ENCODE measurements around the gene C1orf174.

C1orf174 gene

DNA sequence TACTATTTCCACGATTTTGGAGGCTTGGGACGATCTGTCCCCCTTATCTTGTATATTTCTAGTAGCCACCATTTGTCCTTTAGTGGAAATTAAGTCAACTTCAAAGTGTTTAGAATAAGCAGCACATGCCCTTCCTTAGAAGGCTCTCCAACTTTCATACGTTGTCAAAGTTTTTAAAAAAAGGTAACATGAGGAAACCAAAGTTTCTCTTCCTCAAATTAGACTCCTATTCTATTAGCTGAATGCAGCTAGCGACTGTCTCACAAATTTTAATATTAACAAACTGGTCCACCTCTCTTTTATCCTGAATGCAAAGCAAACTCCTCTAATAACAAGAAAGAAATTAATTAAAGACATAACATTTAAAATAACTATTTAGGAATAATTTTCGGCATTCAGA lies 6.9 kb downstream of the C1orf174 start:
- TF ChIP-seq, protein P1, sequence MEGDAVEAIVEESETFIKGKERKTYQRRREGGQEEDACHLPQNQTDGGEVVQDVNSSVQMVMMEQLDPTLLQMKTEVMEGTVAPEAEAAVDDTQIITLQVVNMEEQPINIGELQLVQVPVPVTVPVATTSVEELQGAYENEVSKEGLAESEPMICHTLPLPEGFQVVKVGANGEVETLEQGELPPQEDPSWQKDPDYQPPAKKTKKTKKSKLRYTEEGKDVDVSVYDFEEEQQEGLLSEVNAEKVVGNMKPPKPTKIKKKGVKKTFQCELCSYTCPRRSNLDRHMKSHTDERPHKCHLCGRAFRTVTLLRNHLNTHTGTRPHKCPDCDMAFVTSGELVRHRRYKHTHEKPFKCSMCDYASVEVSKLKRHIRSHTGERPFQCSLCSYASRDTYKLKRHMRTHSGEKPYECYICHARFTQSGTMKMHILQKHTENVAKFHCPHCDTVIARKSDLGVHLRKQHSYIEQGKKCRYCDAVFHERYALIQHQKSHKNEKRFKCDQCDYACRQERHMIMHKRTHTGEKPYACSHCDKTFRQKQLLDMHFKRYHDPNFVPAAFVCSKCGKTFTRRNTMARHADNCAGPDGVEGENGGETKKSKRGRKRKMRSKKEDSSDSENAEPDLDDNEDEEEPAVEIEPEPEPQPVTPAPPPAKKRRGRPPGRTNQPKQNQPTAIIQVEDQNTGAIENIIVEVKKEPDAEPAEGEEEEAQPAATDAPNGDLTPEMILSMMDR (IDR thresholded peaks at IDR 0.05; ENCODE audit: low read depth, low read length) = no peak
- H3K36me3 ChIP-seq = peaks cover 42% of the 10 kb centered on the region
- no peak overlapping the region for H3K27ac ChIP-seq
- H3K4me3 ChIP-seq (ENCODE audit: low read depth, low read length) = no peak overlapping the region
- no peaks in the 10 kb centered on the region for H3K9me3 ChIP-seq (ENCODE audit: severe bottlenecking)
- DNase-seq = no peak
- no peaks in the 10 kb centered on the region for H3K27me3 ChIP-seq (ENCODE audit: insufficient read depth, low read depth, severe bottlenecking)

DNA sequence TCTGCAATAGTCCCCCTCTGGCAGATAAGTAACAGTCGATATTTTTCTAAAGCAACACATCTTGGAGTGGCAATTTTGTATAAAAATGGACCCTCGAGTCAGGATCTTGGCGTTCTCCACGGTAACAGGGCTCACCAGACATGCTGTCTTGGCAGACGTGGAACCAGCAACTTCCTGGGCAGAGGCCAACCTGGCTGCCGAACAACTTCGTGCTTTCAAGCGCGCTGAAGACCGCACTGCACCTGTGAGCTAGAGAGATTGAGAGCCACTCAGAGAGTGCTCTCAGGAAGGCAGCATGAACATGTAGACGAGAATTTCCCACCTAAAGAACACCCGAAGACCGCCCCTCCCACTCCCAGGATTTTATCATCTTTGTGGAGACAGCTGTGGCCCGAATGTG lies 7.3 kb downstream of the C1orf174 start:
- TF ChIP-seq, protein P1 (IDR thresholded peaks at IDR 0.05; ENCODE audit: low read depth, low read length) = no peak
- Histone ChIP-seq H3K4me3 (ENCODE audit: low read depth, low read length) (no peak overlapping the region), H3K27ac (no peak overlapping the region), H3K9me3 (ENCODE audit: severe bottlenecking) (no peaks in the 10 kb centered on the region), H3K36me3 (peaks cover 46% of the 10 kb centered on the region), H3K27me3 (ENCODE audit: insufficient read depth, low read depth, severe bottlenecking) (no peaks in the 10 kb centered on the region)
- no peak for DNase-seq

DNA sequence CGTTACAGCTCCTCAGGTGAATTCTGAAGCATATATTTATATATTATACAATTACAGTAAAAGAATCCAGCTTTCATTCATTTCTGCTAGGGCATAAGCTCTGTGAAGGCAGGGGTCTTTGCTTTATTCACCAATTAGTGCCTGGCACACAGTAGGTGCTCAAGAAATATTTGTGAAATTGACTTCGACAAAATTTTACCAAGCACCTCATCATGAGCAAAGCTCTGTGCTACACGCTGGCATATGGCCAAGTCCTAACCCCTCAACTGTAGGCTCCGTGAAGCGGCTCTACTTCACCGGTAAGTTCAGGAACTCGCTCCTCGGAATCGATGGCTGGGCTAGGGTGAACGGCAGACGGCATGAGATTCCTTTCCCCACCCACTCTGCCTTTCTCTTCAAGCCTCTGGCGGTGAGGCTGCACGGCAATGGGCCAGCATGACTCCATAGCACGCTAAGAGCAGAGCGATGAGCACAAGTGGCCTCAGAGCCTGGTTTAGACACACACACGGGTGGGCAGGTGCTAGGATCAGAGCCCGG lies 8.7 kb downstream of the C1orf174 start:
- Histone ChIP-seq H3K27me3 (ENCODE audit: insufficient read depth, low read depth, severe bottlenecking) (no peaks in the 10 kb centered on the region), H3K27ac (no peak overlapping the region), H3K4me3 (ENCODE audit: low read depth, low read length) (no peak overlapping the region), H3K36me3 (peaks cover 49% of the 10 kb centered on the region), H3K9me3 (ENCODE audit: severe bottlenecking) (no peaks in the 10 kb centered on the region)
- TF ChIP-seq, protein P1 (IDR thresholded peaks at IDR 0.05; ENCODE audit: low read depth, low read length) = no peak
- no peak for DNase-seq

DNA sequence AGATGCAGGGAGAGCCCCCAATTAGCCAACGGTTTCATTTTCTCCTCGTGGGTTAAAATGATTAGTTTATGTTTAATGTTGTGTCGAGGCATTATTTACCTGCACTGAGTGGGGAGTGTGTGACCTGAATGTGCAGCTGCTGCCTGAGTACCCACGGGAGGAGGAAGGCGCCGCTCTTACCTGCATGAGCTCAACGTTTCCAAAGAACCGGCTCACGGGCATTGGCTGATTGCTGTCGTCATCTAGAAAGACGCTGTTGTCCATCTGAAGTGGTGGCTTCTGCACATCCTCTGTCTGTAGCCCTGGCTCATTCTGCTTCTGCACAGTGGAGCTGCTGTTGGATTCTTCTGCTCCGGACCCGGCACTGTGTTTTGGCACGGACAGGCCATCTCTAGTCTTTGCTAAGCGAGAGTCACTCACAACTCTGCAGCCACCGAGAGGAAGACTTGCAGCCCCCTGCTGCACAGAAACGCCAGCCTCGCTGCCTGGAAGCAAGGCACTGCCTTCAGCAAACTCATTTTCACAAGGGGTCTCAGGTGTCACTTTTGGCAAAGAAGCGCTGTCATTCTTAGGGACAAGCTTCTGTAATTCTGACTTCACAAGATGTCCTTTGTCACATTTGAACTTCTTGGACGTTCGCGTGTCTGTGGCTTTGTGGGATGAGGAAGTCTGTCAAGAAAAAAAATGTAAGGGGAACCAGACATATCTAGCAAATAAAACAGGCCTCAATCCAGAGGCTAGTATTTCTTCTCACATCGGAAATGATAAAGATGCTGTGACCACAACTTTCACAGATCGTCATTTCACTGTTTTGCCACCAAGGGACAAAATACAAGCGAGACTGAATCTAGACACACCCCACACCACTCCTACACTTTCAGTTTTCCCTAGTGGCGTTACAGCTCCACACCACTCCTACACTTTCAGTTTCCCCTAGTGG lies 9.4 kb downstream of the C1orf174 start:
- Histone ChIP-seq H3K27ac (no peak overlapping the region), H3K36me3 (peaks cover 45% of the 10 kb centered on the region), H3K27me3 (ENCODE audit: insufficient read depth, low read depth, severe bottlenecking) (no peaks in the 10 kb centered on the region), H3K9me3 (ENCODE audit: severe bottlenecking) (no peaks in the 10 kb centered on the region), H3K4me3 (ENCODE audit: low read depth, low read length) (no peak overlapping the region)
- no peak for DNase-seq
- TF ChIP-seq, protein P1 (IDR thresholded peaks at IDR 0.05; ENCODE audit: low read depth, low read length) = no peak

DNA sequence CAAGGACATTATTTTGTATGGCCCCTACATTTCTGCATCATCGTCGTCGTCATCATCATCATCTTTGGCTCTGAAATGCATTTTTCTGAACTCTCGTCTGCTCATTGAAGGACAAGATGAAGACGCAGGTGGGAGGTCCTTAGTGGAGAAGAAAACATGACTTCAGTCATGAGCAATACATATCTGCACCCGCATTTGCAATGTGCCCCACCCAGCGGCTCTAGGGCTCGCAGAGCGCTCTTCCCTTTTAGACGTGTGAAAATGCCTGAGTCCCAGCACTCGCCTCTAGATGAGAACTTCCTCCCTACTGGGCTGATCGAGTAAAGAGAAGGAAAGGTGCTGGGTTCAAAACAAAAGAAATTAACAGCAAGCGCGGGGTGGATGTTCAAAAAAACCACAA lies 10.1 kb downstream of the C1orf174 start:
- no peak for DNase-seq

More for the DNA sequence above, 10.1 kb downstream of the C1orf174 start:
- TF ChIP-seq, protein P1 (IDR thresholded peaks at IDR 0.05; ENCODE audit: low read depth, low read length) = no peak
- Histone ChIP-seq H3K4me3 (ENCODE audit: low read depth, low read length) (no peak overlapping the region), H3K9me3 (ENCODE audit: severe bottlenecking) (no peaks in the 10 kb centered on the region), H3K36me3 (peaks cover 44% of the 10 kb centered on the region), H3K27ac (no peak overlapping the region), H3K27me3 (ENCODE audit: insufficient read depth, low read depth, severe bottlenecking) (no peaks in the 10 kb centered on the region)

All from WERI-Rb-1 (cell line).